Activated naive CD4-positive, alpha-beta T cell treated with anti-CD3 and anti-CD28 coated beads for 36 hours (primary cell): ENCODE measurements around the gene ZNHIT2. TPM values are rescaled to one million over a fixed set of nuclear protein-coding genes. Genes with fewer than 3 reads are reported as not detected.
A peak's percentile ranks its signal among the peaks of the same experiment; 100 is the strongest.
"Not testable (repeated sequence)": the region's sequence is repeated elsewhere in the genome, so short reads cannot be mapped to it uniquely, and the experiment has no call there.

ENCODE experiments used
- CTCF ChIA-PET: fragments of 350-600 bp; sonication (Branson Sonifier 250); formaldehyde crosslinking; loops from one replicate; lab custom pipeline; 2021; ENCODE audit warnings: antibody characterized with exemption; lab: Charles Lee
- DNase-seq: peaks from one replicate; pipeline ENCODE4 v3.0.0-alpha.2; 2020
- H3K27ac Mint-ChIP-seq: one replicate; pipeline ENCODE4 v1.8.0; 2021; ENCODE audit warnings: mild to moderate bottlenecking, mixed read lengths
- H3K27me3 Mint-ChIP-seq: one replicate; pipeline ENCODE4 v1.8.0; 2021; ENCODE audit warnings: low read depth, mixed read lengths
- H3K36me3 Mint-ChIP-seq: one replicate; pipeline ENCODE4 v1.8.0; 2021; ENCODE audit warnings: low read depth, mixed read lengths
- H3K4me1 Mint-ChIP-seq: one replicate; pipeline ENCODE4 v1.8.0; 2021; ENCODE audit warnings: low read depth, mixed read lengths
- H3K4me3 Mint-ChIP-seq: one replicate; pipeline ENCODE4 v1.8.0; 2021; ENCODE audit warnings: mild to moderate bottlenecking, moderate library complexity, mixed read lengths
- H3K9me3 Mint-ChIP-seq: one replicate; pipeline ENCODE4 v1.8.0; 2021; ENCODE audit warnings: mixed read lengths
- intact Hi-C: fragments of 100-400 bp; cut with micrococcal nuclease; formaldehyde crosslinking; loops from one replicate; pipeline ENCODE4 v1.15.1; 2023
- total RNA-seq, 2 experiments: library from RNA; stranded (reverse); gene quantifications; one replicate each; pipeline ENCODE4 v1.2.3, GENCODE V29; 2021

Gene ZNHIT2
- total RNA-seq, 2 experiments from 2014 or later: 5.6 to 6.1 TPM

DNA sequence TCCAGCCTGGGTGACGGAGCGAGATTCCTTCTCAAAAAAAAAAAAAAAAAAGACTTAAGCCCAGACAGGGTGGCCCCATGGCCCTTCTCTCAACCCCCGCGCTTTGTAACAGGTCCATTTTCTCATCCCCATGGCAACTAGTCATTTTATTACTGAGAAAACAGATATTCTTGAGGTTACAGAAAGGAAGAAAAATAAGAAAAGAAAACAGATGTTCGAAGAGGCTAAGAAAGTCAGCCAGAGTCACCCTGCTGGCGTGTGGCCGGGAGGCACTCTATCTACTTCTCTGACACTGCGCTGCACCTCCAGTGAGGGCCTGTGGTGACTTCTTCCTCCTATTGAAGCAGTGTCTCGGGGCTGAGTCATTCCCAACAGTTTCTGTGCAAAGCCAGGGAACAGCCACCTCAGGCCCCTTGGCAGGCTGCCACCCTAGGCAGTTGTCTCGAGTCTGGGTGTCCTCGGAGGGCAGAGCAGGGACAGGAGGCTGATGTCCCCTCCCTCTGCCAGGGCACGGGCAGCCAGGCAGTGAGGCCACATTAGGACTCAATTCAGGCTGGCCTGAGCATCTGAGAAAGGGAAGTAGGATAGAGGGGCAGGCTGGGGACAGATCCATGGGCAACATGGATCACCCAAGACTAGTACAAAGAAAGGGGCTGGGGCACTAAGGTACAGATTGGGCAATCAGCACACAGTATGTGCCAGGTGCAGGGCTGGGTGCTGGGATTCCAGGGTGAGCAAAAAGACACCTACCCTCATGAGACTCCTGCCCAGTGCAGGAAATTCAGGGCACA, 33.2 kb upstream of the ZNHIT2 start:
- H3K4me1 Mint-ChIP-seq: no peaks in the 10 kb centered on the region
- no peaks in the 10 kb centered on the region for H3K36me3 Mint-ChIP-seq
- H3K27ac Mint-ChIP-seq: no peak overlapping the region
- no peaks in the 10 kb centered on the region for H3K9me3 Mint-ChIP-seq
- no peaks in the 10 kb centered on the region for H3K27me3 Mint-ChIP-seq
- H3K4me3 Mint-ChIP-seq: no peak overlapping the region
- intact Hi-C loops: no loop called here
- CTCF ChIA-PET: no interaction called here
- peak; percentile 45 for DNase-seq

DNA sequence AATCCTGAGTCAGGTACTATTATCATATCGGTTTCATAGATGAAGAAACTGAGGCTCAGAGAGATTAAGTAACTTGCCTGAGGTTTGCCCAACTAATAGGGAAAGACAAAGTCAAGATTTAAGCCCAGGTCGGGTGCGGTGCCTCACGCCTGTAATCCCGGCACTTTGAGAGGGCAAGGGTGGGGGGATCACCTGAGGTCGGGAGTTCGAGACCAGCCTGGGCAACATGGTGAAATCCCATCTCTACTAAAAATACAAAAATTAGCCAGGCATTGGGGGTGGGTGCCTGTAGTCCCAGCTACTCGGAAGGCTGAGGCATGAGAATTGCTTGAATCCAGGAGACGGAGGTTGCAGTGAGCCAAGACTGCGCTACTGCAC, 32.6 kb upstream of the ZNHIT2 start:
- H3K9me3 Mint-ChIP-seq, H3K4me1 Mint-ChIP-seq, H3K27me3 Mint-ChIP-seq, H3K4me3 Mint-ChIP-seq, DNase-seq, intact Hi-C loops, H3K27ac Mint-ChIP-seq, H3K36me3 Mint-ChIP-seq, CTCF ChIA-PET: not testable (repeated sequence)

DNA sequence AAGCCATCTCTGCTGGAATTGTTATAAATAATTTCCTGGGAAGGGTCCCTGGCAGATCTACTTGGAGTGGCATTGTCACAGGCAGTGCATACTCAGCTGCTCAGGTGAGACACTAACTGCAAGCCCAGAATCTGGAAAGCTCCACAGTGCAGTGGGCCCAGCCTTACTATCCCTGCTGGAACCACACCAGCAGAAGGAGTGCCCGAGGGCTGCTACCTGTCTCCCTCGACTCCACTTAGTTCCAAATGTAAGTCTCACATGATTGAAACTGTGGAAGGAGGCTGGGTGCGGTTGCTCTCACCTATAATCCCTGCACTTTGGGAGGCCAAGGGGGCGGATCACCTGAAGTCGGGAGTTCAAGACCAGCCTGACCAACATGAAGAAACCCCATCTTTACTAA, 31.2 kb upstream of the ZNHIT2 start:
- no peaks in the 10 kb centered on the region for H3K4me1 Mint-ChIP-seq
- H3K27ac Mint-ChIP-seq: no peak overlapping the region
- intact Hi-C loops: no loop called here
- no peaks in the 10 kb centered on the region for H3K9me3 Mint-ChIP-seq
- CTCF ChIA-PET: interaction anchor here (1.0 kb wide), 1 partner anchor 13 kb away, joined by 3 read pairs; no protein-coding TSS in a partner anchor
- no peak for DNase-seq
- no peaks in the 10 kb centered on the region for H3K36me3 Mint-ChIP-seq
- no peaks in the 10 kb centered on the region for H3K27me3 Mint-ChIP-seq
- no peak overlapping the region for H3K4me3 Mint-ChIP-seq

DNA sequence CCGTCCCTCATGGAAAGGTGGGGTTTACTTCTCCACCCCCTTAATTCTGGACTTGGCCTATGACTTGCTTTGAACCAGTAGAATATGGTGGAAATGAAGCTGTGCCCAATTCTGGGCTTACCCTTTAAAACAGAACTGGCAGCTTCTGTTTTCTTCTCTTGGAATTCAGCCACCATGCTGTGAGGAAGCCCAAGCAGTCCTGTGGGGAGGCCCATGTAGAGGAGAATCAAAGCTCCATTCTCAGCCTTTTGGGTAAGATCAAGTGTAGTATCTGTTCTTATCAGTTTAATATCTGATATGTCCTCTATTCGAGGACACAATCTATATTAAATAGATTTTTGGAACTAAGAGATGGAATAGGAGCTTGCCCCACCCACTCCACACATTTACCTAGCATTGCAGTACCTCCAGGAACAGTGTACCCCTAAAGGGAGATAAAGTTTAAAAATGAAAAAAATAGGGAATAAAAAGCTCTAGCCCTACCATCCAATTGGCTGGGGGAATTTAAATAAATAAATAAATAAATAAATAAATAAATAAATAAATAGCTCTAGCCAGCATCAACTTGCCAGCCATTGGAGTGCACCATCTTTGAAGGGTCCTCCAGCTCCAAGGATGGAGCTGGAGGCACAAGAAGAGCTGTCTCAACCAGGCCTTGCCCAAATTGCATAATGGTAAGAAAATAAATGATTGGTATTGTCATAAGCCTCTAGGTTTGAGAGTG, 30.0 kb upstream of the ZNHIT2 start:
- Mint-ChIP-seq H3K36me3 (no peaks in the 10 kb centered on the region), H3K27ac (no peak overlapping the region), H3K27me3 (no peaks in the 10 kb centered on the region), H3K4me1 (no peaks in the 10 kb centered on the region), H3K9me3 (no peaks in the 10 kb centered on the region), H3K4me3 (no peak overlapping the region)
- CTCF ChIA-PET: interaction anchor here (0.6 to 1.1 kb wide), 3 partner anchors 21 to 108 kb away, joined by 3 read pairs; no protein-coding TSS in a partner anchor
- intact Hi-C loops: no loop called here
- DNase-seq: no peak

DNA sequence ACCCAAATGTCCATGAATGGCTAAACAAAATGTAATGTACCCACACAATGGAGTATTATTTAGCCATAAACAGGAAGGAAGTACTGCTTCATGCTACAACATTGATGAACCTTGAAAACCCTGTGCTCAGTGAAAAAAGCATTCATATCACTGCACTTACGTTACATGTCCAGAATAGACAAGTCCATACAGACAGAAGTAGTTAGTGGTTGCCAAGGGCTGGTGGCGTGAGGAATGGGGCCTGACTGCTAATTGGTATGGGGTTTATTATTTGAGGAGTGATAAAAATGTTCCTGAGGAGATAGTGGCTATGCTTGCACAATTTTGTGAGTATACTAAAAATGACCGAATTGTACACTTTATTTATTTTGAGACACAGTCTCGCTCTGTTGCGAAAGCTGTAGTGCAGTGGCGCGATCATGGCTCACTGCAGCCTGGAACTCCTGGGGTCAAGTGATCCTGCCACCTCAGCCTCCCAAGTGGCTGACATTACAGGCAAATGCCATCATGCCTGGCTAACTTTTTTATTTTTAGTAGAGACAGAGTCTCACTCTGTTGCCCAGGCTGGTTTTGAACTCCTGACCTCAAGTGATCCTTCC, 24.5 kb upstream of the ZNHIT2 start:
- no peak for DNase-seq
- Mint-ChIP-seq H3K36me3 (no peaks in the 10 kb centered on the region), H3K27ac (no peak overlapping the region), H3K27me3 (no peaks in the 10 kb centered on the region), H3K4me1 (no peaks in the 10 kb centered on the region), H3K4me3 (no peak overlapping the region), H3K9me3 (no peaks in the 10 kb centered on the region)
- CTCF ChIA-PET: no interaction called here
- intact Hi-C loops: loop anchor here (2.0 kb wide), 1 partner anchor 25 kb away; no protein-coding TSS in a partner anchor

DNA sequence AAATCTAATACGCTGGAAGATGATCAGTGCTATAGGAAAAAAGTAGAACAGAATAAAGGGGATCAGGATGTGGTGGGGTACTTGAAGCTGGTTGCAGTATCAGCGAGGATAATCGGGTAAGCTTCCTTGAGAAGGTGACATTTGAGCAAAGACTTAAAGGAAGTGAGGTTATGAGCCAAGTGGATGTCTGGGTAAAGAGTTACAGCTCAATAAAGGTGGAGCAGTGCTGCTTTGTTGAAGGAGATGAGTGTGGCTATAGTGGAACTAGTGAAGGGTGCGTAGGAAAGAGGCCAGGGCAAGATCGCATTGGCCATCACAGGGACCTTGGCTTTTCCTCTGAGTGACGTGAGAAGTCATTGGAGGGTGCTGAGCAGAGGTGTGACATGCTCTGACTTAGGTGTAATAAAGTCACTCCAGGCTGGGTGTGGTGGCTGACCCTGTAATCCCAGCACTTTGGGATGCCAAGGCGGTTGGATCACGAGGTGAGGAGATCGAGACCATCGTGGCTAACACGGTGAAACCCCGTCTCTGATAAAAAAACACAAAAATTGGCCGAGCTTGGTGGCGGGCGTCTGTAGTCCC, 19.1 kb upstream of the ZNHIT2 start:
- H3K27ac Mint-ChIP-seq: peak overlapping the region; percentile 82
- no peak for DNase-seq
- CTCF ChIA-PET: interaction anchor here (0.9 to 2.1 kb wide), 4 partner anchors 12 to 195 kb away, joined by 3 to 8 read pairs (median 4); partner anchors contain the start of gene CAPN1
- H3K27me3 Mint-ChIP-seq: no peaks in the 10 kb centered on the region
- H3K4me1 Mint-ChIP-seq: peaks cover 28% of the 10 kb centered on the region
- intact Hi-C loops: no loop called here
- H3K4me3 Mint-ChIP-seq: peak overlapping the region; percentile 68
- H3K36me3 Mint-ChIP-seq: peaks cover 4% of the 10 kb centered on the region
- H3K9me3 Mint-ChIP-seq: no peaks in the 10 kb centered on the region

DNA sequence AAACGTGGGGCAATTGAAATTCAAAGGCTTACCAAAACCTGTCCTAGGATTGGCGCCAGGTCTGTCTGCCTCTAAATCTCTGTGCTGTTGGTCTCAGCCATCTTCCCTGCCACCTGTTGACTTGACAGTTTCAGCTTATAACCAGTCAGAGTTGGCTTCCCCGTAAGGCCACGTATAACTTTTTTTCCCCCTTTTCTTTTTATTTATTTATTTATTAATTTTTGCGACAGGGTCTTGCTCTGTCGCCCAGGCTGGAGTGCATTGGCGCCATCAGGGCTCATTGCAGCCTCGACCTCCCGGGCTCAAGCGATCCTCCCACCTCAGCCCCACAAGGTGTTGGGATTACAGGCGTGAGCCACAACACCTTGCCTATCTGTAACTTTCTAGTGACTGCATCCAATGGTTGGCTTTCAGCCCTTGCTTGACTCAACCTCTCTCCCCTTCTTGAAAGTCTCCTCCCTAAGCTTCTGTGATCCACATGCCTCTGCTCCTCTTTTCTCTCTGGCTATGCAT, 18.2 kb upstream of the ZNHIT2 start:
- CTCF ChIA-PET: interaction anchor here (0.6 to 2.1 kb wide), 8 partner anchors 13 to 180 kb away, joined by 3 to 8 read pairs (median 4); partner anchors contain the start of gene CAPN1
- Mint-ChIP-seq H3K4me3 (peak overlapping the region; percentile 99), H3K36me3 (peaks cover 7% of the 10 kb centered on the region), H3K9me3 (no peaks in the 10 kb centered on the region), H3K27me3 (no peaks in the 10 kb centered on the region), H3K4me1 (peaks cover 29% of the 10 kb centered on the region), H3K27ac (peak overlapping the region; percentile 100)
- intact Hi-C loops: loop anchor here (1.0 kb wide), 2 partner anchors 13 to 39 kb away; partner anchors contain the start of genes FAU, MRPL49 and VPS51
- peak; percentile 34 for DNase-seq

DNA sequence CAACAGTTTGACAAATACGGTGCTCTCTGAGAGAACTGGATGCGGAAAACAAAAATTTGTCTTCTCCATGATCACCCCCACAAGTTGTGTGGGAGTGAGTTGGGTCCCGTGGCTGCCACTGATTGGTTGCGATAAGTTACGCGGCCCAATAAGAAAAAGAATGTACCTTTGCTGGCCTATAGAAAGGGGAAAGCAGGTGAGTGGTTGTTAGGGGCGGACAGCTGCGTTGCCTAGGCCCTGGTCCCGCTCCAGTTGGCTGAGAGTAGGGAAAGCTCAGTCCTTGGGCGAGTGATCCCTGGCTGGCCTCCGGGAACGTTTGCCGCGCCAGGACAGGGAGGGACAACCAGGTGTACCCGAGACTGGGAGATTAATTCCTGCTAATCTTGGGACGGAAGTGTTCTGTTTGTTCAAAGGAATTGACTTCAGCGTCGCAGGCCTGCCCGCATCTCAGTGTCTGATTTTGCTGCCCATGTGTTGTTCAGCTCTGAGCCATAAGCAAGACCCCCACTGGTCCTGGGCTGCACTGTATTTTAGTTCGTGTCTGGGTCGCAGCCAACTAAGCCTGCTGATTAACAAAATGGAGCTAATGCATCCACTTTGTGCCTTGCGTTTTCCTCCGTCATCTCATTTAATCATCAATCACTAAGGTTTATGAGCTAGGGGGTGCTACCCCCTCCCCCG, 17.6 kb upstream of the ZNHIT2 start:
- CTCF ChIA-PET: interaction anchor here (0.6 to 2.1 kb wide), 7 partner anchors 14 to 180 kb away, joined by 3 to 8 read pairs (median 4); partner anchors contain the start of gene CAPN1
- Mint-ChIP-seq H3K4me3 (peak overlapping the region; percentile 99), H3K9me3 (no peaks in the 10 kb centered on the region), H3K27me3 (no peaks in the 10 kb centered on the region), H3K36me3 (peaks cover 7% of the 10 kb centered on the region), H3K4me1 (peaks cover 29% of the 10 kb centered on the region), H3K27ac (peak overlapping the region; percentile 100)
- intact Hi-C loops: loop anchor here (1.0 to 5.0 kb wide), 4 partner anchors 13 to 127 kb away; partner anchors contain the start of genes FAU, MRPL49, POLA2 and VPS51
- DNase-seq: peak; percentile 92

DNA sequence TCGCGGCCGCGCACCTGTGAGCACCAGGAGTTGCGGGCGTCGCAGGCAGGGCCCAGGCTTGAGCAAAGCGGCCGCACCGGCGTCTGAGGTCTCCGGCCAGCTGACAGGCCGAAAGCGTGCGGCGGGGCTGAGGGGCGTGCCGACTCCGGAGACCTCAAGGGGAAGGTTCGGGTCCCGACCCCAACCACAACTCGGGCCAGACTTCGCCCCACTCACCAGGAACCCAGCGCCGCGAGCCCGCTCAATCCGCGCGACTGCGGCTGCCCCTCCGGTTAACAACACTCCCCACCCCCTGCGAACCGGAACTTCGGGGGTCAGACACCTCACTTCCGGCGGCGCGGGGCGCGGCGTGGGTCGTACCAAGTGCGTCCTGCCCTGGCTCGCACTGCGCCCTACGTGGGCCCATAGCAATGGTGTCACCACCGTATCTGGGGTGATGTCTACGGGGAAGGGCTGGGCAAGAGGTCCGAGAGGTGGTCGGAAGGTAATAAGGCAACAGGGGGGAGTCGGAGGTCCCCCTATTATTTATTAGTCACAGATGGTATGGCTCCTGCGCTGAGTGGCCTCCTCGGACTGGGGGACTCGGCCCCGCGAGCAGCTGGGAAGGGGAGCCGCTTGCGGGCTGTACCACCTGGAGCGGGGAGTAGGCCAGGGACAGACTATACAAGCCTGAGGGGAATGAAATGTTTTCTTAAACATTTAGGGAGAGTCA, 16.9 kb upstream of the ZNHIT2 start, which contains the start of gene SYVN1:
Gene SYVN1 (minus strand): TSS at position 280 of the 712 bp plus-strand sequence. CDS start 918 bp downstream, outside the sequence.
- Mint-ChIP-seq H3K9me3 (no peaks in the 10 kb centered on the region), H3K27ac (peak within 1 kb of the TSS; percentile 100), H3K4me1 (peaks cover 29% of the 10 kb centered on the region), H3K4me3 (peak within 1 kb of the TSS; percentile 99), H3K27me3 (no peaks in the 10 kb centered on the region), H3K36me3 (peaks cover 7% of the 10 kb centered on the region)
- intact Hi-C loops: loop anchor here (1.0 to 5.0 kb wide), 2 partner anchors 17 to 128 kb away; partner anchors contain the start of genes POLA2 and ZNHIT2
- DNase-seq: peak; percentile 92
- CTCF ChIA-PET: interaction anchor here (0.5 to 2.1 kb wide), 4 partner anchors 23 to 181 kb away, joined by 3 to 8 read pairs (median 4); partner anchors contain the start of gene CAPN1

DNA sequence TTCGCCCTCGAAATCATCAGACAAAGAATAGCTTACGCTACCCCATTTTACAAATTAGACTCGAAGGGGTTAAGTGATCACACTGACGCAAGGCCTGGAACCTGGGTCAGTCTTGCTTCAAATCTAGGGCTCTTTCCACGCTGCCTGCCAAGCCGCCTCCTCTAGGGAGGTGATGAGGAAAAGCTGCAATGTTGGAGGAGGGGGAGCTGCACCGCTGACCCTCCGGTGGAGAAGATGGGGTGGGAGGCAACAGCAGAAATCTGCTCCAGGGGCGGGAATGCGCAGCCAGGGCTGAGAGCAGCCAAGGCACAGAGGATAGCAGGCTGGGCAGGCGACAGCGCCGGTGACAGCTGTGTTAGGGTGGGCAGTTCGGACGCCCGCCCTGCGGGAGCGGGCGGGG, 16.2 kb upstream of the ZNHIT2 start:
- no peak for DNase-seq
- Mint-ChIP-seq H3K9me3 (no peaks in the 10 kb centered on the region), H3K27me3 (no peaks in the 10 kb centered on the region), H3K4me1 (peaks cover 29% of the 10 kb centered on the region), H3K27ac (peak overlapping the region; percentile 100), H3K36me3 (peaks cover 7% of the 10 kb centered on the region), H3K4me3 (peak overlapping the region; percentile 99)
- CTCF ChIA-PET: no interaction called here
- intact Hi-C loops: loop anchor here (1.0 to 5.0 kb wide), 2 partner anchors 16 to 129 kb away; partner anchors contain the start of genes POLA2 and ZNHIT2
